ENCODE measurements around the gene ACTR3C.

The ACTR3C gene

DNA sequence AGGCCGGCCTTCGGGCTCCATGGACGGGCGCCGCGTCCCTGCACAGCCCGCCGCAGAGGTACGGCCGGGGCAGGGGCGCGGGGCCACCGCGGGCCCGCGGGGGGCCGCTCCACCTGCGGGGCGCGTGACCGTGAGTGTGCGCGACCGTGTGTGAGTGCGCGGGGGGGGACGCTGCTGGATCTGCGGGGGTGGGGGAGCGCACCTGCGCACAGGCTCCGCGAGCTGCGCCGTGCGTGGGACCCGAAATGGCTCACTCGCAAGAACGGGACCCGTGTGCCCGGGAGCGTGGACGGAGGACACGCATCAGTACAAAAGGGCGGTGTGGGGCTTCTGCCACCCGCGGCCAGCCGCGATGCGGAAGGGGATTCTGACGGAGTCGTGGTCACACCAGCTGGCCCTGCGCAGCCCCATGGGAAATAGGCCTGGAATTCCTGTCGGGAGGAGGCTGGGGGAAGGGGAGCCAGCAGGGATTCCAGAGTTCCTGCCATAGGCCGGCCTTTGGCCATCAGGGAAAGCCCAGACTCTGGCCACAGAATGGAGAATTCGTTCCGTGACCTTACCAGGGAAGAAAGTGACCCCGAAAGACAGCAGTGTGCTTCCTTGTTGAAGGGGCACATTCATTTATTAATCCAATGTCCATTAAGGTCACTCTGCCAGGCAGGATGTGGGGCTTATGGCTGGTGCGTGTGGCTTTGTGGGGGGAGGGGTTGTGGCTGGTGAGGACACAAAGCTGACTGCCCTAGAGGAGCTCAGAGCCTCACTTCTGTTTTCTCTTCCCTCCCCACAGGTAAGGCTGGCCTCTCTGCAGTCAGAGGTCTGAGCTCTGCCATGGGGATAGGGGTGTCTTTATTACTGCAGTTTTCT lies 45.8 kb upstream of the ACTR3C start:
- Histone ChIP-seq H3K36me3 (ENCODE audit: control insufficient read depth, low read length) (peaks cover 53% of the 10 kb centered on the region), H3K4me2 (ENCODE audit: low read length) (peak overlapping the region; percentile 73), H3K4me1 (ENCODE audit: control insufficient read depth, low read length) (peaks cover 75% of the 10 kb centered on the region), H3K27ac (ENCODE audit: low read depth, low read length) (peak overlapping the region; percentile 90), H3F3A (ENCODE audit: control insufficient read depth, insufficient read depth) (peaks cover 27% of the 10 kb centered on the region), H3K27me3 (ENCODE audit: control insufficient read depth, low read length) (no peaks in the 10 kb centered on the region), H3K4me3 (ENCODE audit: low read length) (peak overlapping the region; percentile 85), H4K20me1 (ENCODE audit: control insufficient read depth, insufficient read depth, low read depth, low read length) (peaks cover 12% of the 10 kb centered on the region), H3K79me2 (ENCODE audit: control insufficient read depth, low read length) (peaks cover 59% of the 10 kb centered on the region), H3K9me3 (ENCODE audit: control insufficient read depth, insufficient read depth, low read length) (no peaks in the 10 kb centered on the region), H3K9me2 (replicated peaks; ENCODE audit: control insufficient read depth, low read length) (no peaks in the 10 kb centered on the region)
- no peak for TF ChIP-seq EZH2phosphoT487 (IDR thresholded peaks at IDR 0.05; ENCODE audit: borderline replicate concordance, low read length)
- TF ChIP-seq, protein P1, sequence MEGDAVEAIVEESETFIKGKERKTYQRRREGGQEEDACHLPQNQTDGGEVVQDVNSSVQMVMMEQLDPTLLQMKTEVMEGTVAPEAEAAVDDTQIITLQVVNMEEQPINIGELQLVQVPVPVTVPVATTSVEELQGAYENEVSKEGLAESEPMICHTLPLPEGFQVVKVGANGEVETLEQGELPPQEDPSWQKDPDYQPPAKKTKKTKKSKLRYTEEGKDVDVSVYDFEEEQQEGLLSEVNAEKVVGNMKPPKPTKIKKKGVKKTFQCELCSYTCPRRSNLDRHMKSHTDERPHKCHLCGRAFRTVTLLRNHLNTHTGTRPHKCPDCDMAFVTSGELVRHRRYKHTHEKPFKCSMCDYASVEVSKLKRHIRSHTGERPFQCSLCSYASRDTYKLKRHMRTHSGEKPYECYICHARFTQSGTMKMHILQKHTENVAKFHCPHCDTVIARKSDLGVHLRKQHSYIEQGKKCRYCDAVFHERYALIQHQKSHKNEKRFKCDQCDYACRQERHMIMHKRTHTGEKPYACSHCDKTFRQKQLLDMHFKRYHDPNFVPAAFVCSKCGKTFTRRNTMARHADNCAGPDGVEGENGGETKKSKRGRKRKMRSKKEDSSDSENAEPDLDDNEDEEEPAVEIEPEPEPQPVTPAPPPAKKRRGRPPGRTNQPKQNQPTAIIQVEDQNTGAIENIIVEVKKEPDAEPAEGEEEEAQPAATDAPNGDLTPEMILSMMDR (IDR thresholded peaks at IDR 0.05; ENCODE audit: low read depth, low read length, poor library complexity, severe bottlenecking), result no peak

DNA sequence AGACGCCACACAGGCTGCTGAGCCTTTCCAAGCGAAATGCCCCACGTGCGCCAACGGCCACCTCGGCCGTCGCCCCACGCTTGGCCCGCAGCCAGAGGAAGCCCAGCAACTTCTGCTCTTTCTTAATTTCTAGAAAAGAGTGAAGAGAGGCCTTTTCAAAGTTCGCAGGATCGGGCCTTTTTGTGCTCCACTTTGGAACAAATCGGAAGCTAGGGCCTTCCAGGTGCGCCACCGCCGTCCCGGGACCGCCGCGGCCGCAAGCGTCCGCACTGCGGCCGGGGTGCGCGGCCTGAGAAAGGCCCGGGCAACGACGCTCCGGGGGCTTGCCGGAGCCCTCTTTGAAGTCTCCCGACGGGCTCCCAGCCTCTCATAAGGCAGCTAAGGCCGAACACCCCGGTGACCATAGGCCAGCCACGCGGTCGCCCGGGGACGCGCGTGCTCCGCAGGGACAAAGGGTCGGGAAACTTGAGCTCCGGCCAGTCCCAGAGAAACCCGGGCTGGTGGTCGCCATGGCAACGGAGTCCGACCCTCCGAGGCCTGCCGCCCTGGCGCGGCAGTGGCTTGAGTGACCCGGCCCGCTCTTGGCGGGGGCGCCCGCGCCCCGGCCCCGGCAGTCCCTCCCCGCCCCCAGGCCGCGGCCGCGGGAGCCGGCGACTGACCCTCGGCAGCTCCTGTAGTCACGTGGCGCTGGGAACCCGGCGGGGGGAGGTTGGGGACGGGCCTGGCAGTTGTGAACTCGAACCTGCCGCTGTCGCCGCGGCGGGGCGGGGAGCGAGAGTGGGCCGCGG lies 44.9 kb upstream of the ACTR3C start, which contains the start of gene REPIN1:
Gene REPIN1 (plus strand): TSS at position 727 of the 788 bp plus-strand sequence. CDS start 890 bp downstream, outside the sequence.
- H3K27me3 ChIP-seq (ENCODE audit: control insufficient read depth, low read length), result no peaks in the 10 kb centered on the region
- no peaks in the 10 kb centered on the region for H3K9me2 ChIP-seq (replicated peaks; ENCODE audit: control insufficient read depth, low read length)
- H3K4me3 ChIP-seq (ENCODE audit: low read length), result peak within 1 kb of the TSS; percentile 85
- H3K9me3 ChIP-seq (ENCODE audit: control insufficient read depth, insufficient read depth, low read length), result no peaks in the 10 kb centered on the region
- peak within 1 kb of the TSS; percentile 73 for H3K4me2 ChIP-seq (ENCODE audit: low read length)
- peaks cover 44% of the 10 kb centered on the region for H3K36me3 ChIP-seq (ENCODE audit: control insufficient read depth, low read length)
- peaks cover 50% of the 10 kb centered on the region for H3K79me2 ChIP-seq (ENCODE audit: control insufficient read depth, low read length)
- TF ChIP-seq, protein P1 (IDR thresholded peaks at IDR 0.05; ENCODE audit: low read depth, low read length, poor library complexity, severe bottlenecking), result no peak
- no peak for TF ChIP-seq EZH2phosphoT487 (IDR thresholded peaks at IDR 0.05; ENCODE audit: borderline replicate concordance, low read length)
- peaks cover 7% of the 10 kb centered on the region for H4K20me1 ChIP-seq (ENCODE audit: control insufficient read depth, insufficient read depth, low read depth, low read length)
- peaks cover 75% of the 10 kb centered on the region for H3K4me1 ChIP-seq (ENCODE audit: control insufficient read depth, low read length)
- H3K27ac ChIP-seq (ENCODE audit: low read depth, low read length), result peak within 1 kb of the TSS; percentile 90
- peaks cover 28% of the 10 kb centered on the region for H3F3A ChIP-seq (ENCODE audit: control insufficient read depth, insufficient read depth)

DNA sequence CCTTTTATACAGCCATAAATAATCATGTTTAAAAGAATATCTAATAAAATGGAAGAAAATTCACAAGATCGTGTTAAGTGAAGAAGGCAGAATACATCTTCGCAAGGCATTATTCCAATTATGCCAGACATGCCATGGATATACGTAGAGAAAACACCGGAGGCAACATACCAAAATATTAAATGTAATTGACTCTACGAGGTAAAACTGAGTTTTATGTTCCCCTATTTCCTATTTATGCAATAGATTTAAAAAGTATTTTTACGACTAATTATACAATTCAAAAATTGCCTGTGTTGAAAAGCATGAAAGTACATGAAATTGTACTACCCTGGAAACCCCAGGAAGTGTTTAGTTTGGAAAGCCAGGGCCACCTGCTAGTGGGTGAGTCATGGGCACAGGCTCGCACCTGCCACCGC lies 44.3 kb upstream of the ACTR3C start:
- Histone ChIP-seq H4K20me1 (ENCODE audit: control insufficient read depth, insufficient read depth, low read depth, low read length) (peaks cover 7% of the 10 kb centered on the region), H3K9me3 (ENCODE audit: control insufficient read depth, insufficient read depth, low read length) (no peaks in the 10 kb centered on the region), H3K79me2 (ENCODE audit: control insufficient read depth, low read length) (peaks cover 44% of the 10 kb centered on the region), H3K27me3 (ENCODE audit: control insufficient read depth, low read length) (no peaks in the 10 kb centered on the region), H3F3A (ENCODE audit: control insufficient read depth, insufficient read depth) (peaks cover 28% of the 10 kb centered on the region), H3K9me2 (replicated peaks; ENCODE audit: control insufficient read depth, low read length) (no peaks in the 10 kb centered on the region), H3K4me3 (ENCODE audit: low read length) (peak overlapping the region; percentile 85), H3K36me3 (ENCODE audit: control insufficient read depth, low read length) (peaks cover 38% of the 10 kb centered on the region), H3K4me1 (ENCODE audit: control insufficient read depth, low read length) (peaks cover 75% of the 10 kb centered on the region), H3K27ac (ENCODE audit: low read depth, low read length) (peak overlapping the region; percentile 90), H3K4me2 (ENCODE audit: low read length) (peak overlapping the region; percentile 73)
- no peak for TF ChIP-seq EZH2phosphoT487 (IDR thresholded peaks at IDR 0.05; ENCODE audit: borderline replicate concordance, low read length)
- TF ChIP-seq, protein P1 (IDR thresholded peaks at IDR 0.05; ENCODE audit: low read depth, low read length, poor library complexity, severe bottlenecking), result no peak

Measured in DOHH2 (cell line).